Right forelimb (tissue), 1 donor: Measurements from ENCODE around the gene COL6A3.
A peak's percentile ranks its signal among the peaks of the same experiment; 100 is the strongest.

Experiments
- DNase-seq: peaks from one replicate; pipeline ENCODE4 v3.0.0-alpha.2; 2018

Gene COL6A3

DNA sequence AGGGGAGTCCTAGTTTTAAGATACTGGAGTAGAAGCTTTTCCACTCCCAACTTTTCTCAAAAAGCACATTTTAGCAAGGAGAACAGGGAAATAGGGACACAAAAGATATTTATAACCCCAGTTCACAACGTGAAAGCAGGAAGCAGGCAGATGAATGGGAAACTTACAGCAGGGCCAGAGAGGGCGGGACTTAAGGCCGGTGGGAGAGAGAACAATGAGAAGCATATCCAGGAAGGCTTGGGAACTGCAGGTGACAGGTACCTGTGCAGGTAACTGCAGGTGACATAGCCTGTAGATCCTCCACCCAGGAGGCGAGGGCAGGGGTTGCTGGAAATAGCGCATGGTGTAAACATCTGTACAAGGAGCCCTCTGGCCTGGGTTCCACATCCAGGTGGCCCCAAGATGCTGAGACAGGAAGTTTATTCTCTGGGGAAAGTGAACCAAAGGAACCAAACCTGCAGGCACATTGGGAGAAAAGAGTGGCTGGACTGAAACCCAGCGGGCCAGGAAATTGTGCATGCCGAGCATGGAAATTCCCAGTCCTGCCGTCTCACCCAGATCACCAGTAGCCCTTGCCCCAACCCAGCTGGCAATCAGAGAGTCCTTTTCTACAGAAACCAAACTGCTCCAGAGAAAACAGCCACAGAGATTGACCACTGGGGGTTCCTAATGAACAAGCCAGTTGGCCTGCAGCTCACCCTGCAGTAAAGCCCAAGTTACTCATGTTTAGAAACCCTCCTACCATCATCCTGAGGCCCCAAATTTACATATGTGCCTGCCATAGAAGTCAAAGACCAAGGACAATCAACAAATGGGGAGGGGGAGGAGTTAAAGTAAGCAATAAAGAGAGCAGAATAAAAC is 24.3 kb upstream of the COL6A3 start:
- DNase-seq, result no peak

GRCh38 chr2:237437566-237437965 is 23.6 kb upstream of the COL6A3 start:
- DNase-seq, result no peak

- DNase-seq, result peak; percentile 70
Measured at GRCh38 chr2:237435844-237436587, 22.1 kb upstream of the COL6A3 start.

- no peak for DNase-seq
Measured at GRCh38 chr2:237434866-237435311, 20.9 kb upstream of the COL6A3 start.

- no peak for DNase-seq
Measured at GRCh38 chr2:237433920-237434676, 20.1 kb upstream of the COL6A3 start.

- DNase-seq, result no peak
Measured at GRCh38 chr2:237432484-237433092, 18.6 kb upstream of the COL6A3 start.

DNA sequence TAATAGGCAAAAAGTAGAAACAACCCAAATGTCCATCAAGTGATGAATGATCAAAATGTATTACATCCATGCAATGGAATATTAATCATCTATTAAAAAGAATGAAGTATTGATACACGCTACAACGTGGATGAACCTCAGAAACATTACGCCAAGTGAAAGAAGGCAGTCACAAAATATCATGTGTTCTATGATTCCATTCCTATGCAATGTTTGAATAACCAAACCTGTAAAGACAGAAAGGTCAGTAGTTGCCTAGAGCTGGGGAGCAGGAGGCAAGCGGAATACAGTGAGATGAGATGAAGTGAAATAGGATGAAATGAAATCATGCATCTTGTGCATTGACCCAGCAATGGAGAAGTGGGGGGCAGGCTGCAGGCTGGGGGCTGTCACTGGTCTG is 17.9 kb upstream of the COL6A3 start:
- DNase-seq, result no peak

GRCh38 chr2:237431372-237431771 is 17.4 kb upstream of the COL6A3 start:
- no peak for DNase-seq

GRCh38 chr2:237430861-237431260 is 16.9 kb upstream of the COL6A3 start:
- no peak for DNase-seq

GRCh38 chr2:237429753-237430152 is 15.8 kb upstream of the COL6A3 start:
- DNase-seq, result no peak

GRCh38 chr2:237427769-237428506 is 14.0 kb upstream of the COL6A3 start:
- no peak for DNase-seq

DNA sequence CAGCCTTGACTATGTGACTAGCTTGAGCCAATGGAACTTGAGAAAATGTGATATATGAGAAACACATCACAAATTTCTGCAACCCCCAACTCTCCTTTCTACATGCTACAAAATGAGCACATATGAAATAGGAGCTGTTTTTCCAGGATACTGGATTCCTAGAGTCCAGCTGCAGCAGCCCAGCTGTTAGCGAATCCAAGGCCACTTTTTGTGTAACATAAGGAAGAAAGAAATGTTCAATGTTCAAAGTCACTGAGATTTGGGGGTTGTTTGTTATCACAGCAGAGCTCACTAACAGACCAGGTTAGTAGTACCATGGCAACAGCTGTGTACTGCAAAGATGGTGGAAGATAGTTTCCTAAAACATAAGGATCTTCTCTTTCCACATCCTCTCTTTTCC is 12.6 kb upstream of the COL6A3 start:
- DNase-seq, result no peak

DNA sequence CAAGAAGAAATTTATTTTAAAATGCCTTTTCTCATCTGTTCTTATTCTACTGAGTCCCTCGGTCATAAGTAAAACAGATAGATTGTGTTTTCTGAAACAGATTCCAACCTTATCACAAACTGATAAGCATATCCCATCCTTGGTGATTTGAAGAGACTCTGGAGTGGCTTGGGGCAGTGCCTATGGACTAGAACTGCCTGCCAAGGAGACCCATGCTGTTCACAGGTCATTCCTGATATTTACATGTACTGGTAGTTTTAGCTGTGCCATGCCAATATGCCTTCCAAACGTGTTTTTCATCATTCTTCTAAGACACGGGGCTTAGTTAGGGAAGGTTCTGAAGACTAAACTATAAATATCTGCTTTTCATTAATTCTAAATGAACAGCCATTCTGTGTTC is 11.4 kb upstream of the COL6A3 start:
- DNase-seq, result peak; percentile 37

DNA sequence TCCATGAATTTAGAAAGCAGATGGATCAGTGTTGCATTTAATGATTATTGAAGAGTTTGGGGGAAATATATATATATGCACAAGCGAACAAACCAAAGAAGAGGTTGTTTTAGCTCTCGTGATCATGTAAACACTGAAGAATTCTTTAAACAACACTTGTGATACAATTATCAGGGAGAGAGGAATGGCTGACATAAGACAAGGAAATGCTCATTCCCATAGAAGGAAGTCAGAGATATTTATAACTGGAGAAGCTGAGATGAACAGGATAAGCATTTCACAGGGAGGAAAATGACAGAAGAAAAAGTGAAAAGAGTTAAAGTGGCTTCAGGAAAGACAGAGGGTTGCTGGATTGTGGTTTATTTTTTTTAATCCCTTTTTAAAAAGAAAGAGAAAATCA is 10.6 kb upstream of the COL6A3 start:
- no peak for DNase-seq

DNA sequence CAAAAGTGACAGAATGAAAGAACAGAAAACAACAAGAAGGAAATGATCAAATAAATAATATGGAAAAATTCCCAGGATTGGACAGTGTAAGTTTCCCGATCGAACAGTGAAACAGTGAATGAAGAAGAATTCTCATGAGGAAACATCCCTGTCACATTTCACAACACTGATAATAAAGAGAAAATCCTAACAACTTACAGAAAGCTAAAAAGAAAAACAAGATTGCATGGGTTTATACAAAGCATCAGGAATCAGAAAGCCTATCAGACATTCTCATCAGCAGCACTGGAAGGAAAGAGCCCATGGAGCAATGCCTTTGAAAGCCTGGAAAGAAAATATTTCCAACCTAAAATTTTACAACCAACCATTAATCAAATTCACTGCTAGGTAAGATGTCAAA is 9.9 kb upstream of the COL6A3 start:
- no peak for DNase-seq

GRCh38 chr2:237422309-237422708 is 8.3 kb upstream of the COL6A3 start:
- DNase-seq, result no peak

GRCh38 chr2:237421542-237422116 is 7.7 kb upstream of the COL6A3 start:
- DNase-seq, result peak; percentile 88

DNA sequence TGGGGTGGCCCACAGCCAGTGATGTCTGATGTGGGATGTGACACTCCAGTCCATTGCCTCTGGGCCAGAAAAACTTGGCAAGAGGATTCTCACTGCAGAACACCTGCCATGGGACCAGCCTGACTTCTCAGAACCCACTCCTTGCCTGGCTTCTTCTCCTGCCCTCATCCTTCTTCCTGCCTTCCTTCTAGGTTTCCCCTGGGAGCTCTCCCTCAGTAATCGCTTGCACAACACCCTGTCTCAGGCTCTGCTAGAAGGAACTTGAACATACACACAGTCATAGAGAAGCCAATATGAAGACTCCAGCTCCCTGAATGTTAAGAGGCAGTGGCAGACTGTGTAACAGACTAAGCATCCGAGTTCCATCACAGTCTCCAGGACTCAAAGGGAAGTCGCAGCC is 4.3 kb upstream of the COL6A3 start:
- DNase-seq, result peak; percentile 32

- no peak for DNase-seq
Measured at GRCh38 chr2:237412988-237413776, 782 bp downstream of the COL6A3 start.

GRCh38 chr2:237412646-237412987 is 1.3 kb downstream of the COL6A3 start:
- DNase-seq, result no peak
